ENCODE results near the gene CREBRF. TPM values are rescaled to one million over a fixed set of nuclear protein-coding genes. Genes with fewer than 3 reads are reported as not detected.

Gene CREBRF
- total and polyA plus RNA-seq, 2 experiments from 2014 or later: 14.7 to 21.0 TPM

- Histone ChIP-seq H3K4me1 (ENCODE audit: insufficient read depth) (no peaks in the 10 kb centered on the region), H2AFZ (no peak overlapping the region), H3K9me3 (ENCODE audit: low read depth) (peaks cover 4% of the 10 kb centered on the region), H3K27me3 (no peaks in the 10 kb centered on the region), H3K4me3 (no peak overlapping the region), H4K20me1 (ENCODE audit: insufficient read depth, poor library complexity, severe bottlenecking) (peaks cover 7% of the 10 kb centered on the region), H3K36me3 (replicated peaks; ENCODE audit: insufficient read depth, low read depth) (no peaks in the 10 kb centered on the region), H3K27ac (no peak overlapping the region), H3K4me2 (no peak overlapping the region), H3K79me2 (peaks cover 32% of the 10 kb centered on the region), H3K9me2 (replicated peaks; ENCODE audit: insufficient read depth) (no peaks in the 10 kb centered on the region)
- TF ChIP-seq CTCF (IDR thresholded peaks at IDR 0.05; ENCODE audit: poor library complexity) (no peak), EZH2phosphoT487 (IDR thresholded peaks at IDR 0.05; ENCODE audit: low read depth, severe bottlenecking, unreplicated experiment) (no peak), EZH2 (IDR thresholded peaks at IDR 0.05; ENCODE audit: borderline replicate concordance) (no peak)
- no peak for DNase-seq (ENCODE audit: low spot score)
- WGBS (ENCODE audit: low lambda C conversion rate, missing lambda C conversion rate): 100% methylated on average over 2 of the region's 2 CpGs
These were observed 45.1 kb downstream of the CREBRF start for GRCh38 chr5:173101245-173101644.

- Histone ChIP-seq H3K27ac (no peak overlapping the region), H2AFZ (no peak overlapping the region), H3K4me2 (no peak overlapping the region), H3K27me3 (no peaks in the 10 kb centered on the region), H3K9me2 (replicated peaks; ENCODE audit: insufficient read depth) (no peaks in the 10 kb centered on the region), H3K79me2 (peaks cover 18% of the 10 kb centered on the region), H3K9me3 (ENCODE audit: low read depth) (peaks cover 4% of the 10 kb centered on the region), H3K4me3 (no peak overlapping the region), H3K36me3 (replicated peaks; ENCODE audit: insufficient read depth, low read depth) (no peaks in the 10 kb centered on the region), H3K4me1 (ENCODE audit: insufficient read depth) (no peaks in the 10 kb centered on the region), H4K20me1 (ENCODE audit: insufficient read depth, poor library complexity, severe bottlenecking) (peaks cover 7% of the 10 kb centered on the region)
- 100% methylated on average over 1 of the region's 1 CpG for WGBS (ENCODE audit: low lambda C conversion rate, missing lambda C conversion rate)
- TF ChIP-seq CTCF (IDR thresholded peaks at IDR 0.05; ENCODE audit: poor library complexity): no peak
- TF ChIP-seq EZH2 (IDR thresholded peaks at IDR 0.05; ENCODE audit: borderline replicate concordance): no peak
- no peak for TF ChIP-seq EZH2phosphoT487 (IDR thresholded peaks at IDR 0.05; ENCODE audit: low read depth, severe bottlenecking, unreplicated experiment)
- DNase-seq (ENCODE audit: low spot score): no peak
These were observed 47.3 kb downstream of the CREBRF start for GRCh38 chr5:173103411-173103810.

GRCh38 chr5:173108914-173109313, 52.8 kb downstream of the CREBRF start:
- Histone ChIP-seq H3K79me2 (peaks cover 2% of the 10 kb centered on the region), H3K9me2 (replicated peaks; ENCODE audit: insufficient read depth) (no peaks in the 10 kb centered on the region), H3K9me3 (ENCODE audit: low read depth) (no peaks in the 10 kb centered on the region), H3K4me3 (no peak overlapping the region), H3K27ac (no peak overlapping the region), H2AFZ (no peak overlapping the region), H3K36me3 (replicated peaks; ENCODE audit: insufficient read depth, low read depth) (no peaks in the 10 kb centered on the region), H3K4me1 (ENCODE audit: insufficient read depth) (no peaks in the 10 kb centered on the region), H3K27me3 (no peaks in the 10 kb centered on the region), H4K20me1 (ENCODE audit: insufficient read depth, poor library complexity, severe bottlenecking) (no peaks in the 10 kb centered on the region), H3K4me2 (no peak overlapping the region)
- TF ChIP-seq EZH2phosphoT487 (IDR thresholded peaks at IDR 0.05; ENCODE audit: low read depth, severe bottlenecking, unreplicated experiment) (no peak), CTCF (IDR thresholded peaks at IDR 0.05; ENCODE audit: poor library complexity) (no peak), EZH2 (IDR thresholded peaks at IDR 0.05; ENCODE audit: borderline replicate concordance) (no peak)
- WGBS (ENCODE audit: low lambda C conversion rate, missing lambda C conversion rate): 69% methylated on average over 3 of the region's 3 CpGs
- DNase-seq (ENCODE audit: low spot score): no peak

- no peak overlapping the region for H3K27ac ChIP-seq
- no peak overlapping the region for H2AFZ ChIP-seq
- TF ChIP-seq EZH2 (IDR thresholded peaks at IDR 0.05; ENCODE audit: borderline replicate concordance): no peak
- no peak for TF ChIP-seq EZH2phosphoT487 (IDR thresholded peaks at IDR 0.05; ENCODE audit: low read depth, severe bottlenecking, unreplicated experiment)
- no peak for TF ChIP-seq CTCF (IDR thresholded peaks at IDR 0.05; ENCODE audit: poor library complexity)
- no peaks in the 10 kb centered on the region for H3K36me3 ChIP-seq (replicated peaks; ENCODE audit: insufficient read depth, low read depth)
- no peaks in the 10 kb centered on the region for H3K27me3 ChIP-seq
- no peaks in the 10 kb centered on the region for H4K20me1 ChIP-seq (ENCODE audit: insufficient read depth, poor library complexity, severe bottlenecking)
- 100% methylated on average over 1 of the region's 1 CpG for WGBS (ENCODE audit: low lambda C conversion rate, missing lambda C conversion rate)
- no peak for DNase-seq (ENCODE audit: low spot score)
- H3K4me2 ChIP-seq: no peak overlapping the region
- no peaks in the 10 kb centered on the region for H3K9me2 ChIP-seq (replicated peaks; ENCODE audit: insufficient read depth)
- no peak overlapping the region for H3K4me3 ChIP-seq
- H3K4me1 ChIP-seq (ENCODE audit: insufficient read depth): no peaks in the 10 kb centered on the region
- no peaks in the 10 kb centered on the region for H3K9me3 ChIP-seq (ENCODE audit: low read depth)
- H3K79me2 ChIP-seq: no peaks in the 10 kb centered on the region
These were observed 58.4 kb downstream of the CREBRF start for GRCh38 chr5:173114536-173114935.
